ENCODE results near the gene ERCC8.

GRCh38 chr5:60887096-60887495 lies 57.8 kb downstream of the ERCC8 start:
- TF ChIP-seq CTCF (conservative IDR thresholded peaks at IDR 0.05; ENCODE audit: low read depth in 2 of 2) (no peak), EZH2phosphoT487 (IDR thresholded peaks at IDR 0.05; ENCODE audit: unreplicated experiment) (no peak), POLR2AphosphoS5 (IDR thresholded peaks at IDR 0.05; ENCODE audit: low read depth) (no peak), STAT1 (IDR thresholded peaks at IDR 0.05; ENCODE audit: unreplicated experiment) (no peak), REST (IDR thresholded peaks at IDR 0.05; ENCODE audit: unreplicated experiment) (no peak), EZH2 (IDR thresholded peaks at IDR 0.05; ENCODE audit: low read depth, unreplicated experiment) (no peak), CREB1 (CRISPR knock-in tag; IDR thresholded peaks at IDR 0.05; ENCODE audit: low read depth) (no peak), ETS1 (IDR thresholded peaks at IDR 0.05) (no peak), NANOG (IDR thresholded peaks at IDR 0.05; ENCODE audit: borderline replicate concordance) (no peak)

All from GM23338 (cell line).